ENCODE measurements around the gene CDK4. TPM values are rescaled to one million over a fixed set of nuclear protein-coding genes. Genes with fewer than 3 reads are reported as not detected.

CDK4 gene
- total and polyA plus RNA-seq, 2 of the 13 experiments (the other 11 are each of a cell fraction or from before 2014, with no cell fraction given): 191 to 209 TPM

- TF ChIP-seq WIZ (CRISPR knock-in tag; IDR thresholded peaks at IDR 0.05) (peak; percentile 24), SRSF1 (optimal IDR thresholded peaks at IDR 0.05; ENCODE audit: low read depth, low read length) (peak; percentile 85), SMC3 (IDR thresholded peaks at IDR 0.05; ENCODE audit: low read length) (no peak), ZNF225 (CRISPR knock-in tag; IDR thresholded peaks at IDR 0.05) (no peak), ZFP36L2 (CRISPR knock-in tag; IDR thresholded peaks at IDR 0.05) (no peak), NFIC (IDR thresholded peaks at IDR 0.05; ENCODE audit: low read length) (no peak), TEF (CRISPR knock-in tag; IDR thresholded peaks at IDR 0.05) (no peak), ZBTB4 (CRISPR knock-in tag; IDR thresholded peaks at IDR 0.05; ENCODE audit: borderline replicate concordance) (0 out of 2 replicates have a peak, but pooled peaks have one; percentile 31), XBP1 (CRISPR knock-in tag; IDR thresholded peaks at IDR 0.05) (no peak; the same call in 1 of the 2 replicates), HDAC6 (IDR thresholded peaks at IDR 0.05; ENCODE audit: low read depth, low read length) (no peak), MAZ (IDR thresholded peaks at IDR 0.05; ENCODE audit: borderline replicate concordance, low read depth, low read length) (peak; percentile 88), MAZ (CRISPR knock-in tag; IDR thresholded peaks at IDR 0.05; ENCODE audit: low read depth) (peak; percentile 87), ZNF281 (CRISPR knock-in tag; IDR thresholded peaks at IDR 0.05; ENCODE audit: borderline replicate concordance) (no peak), ZNF512B (CRISPR knock-in tag; IDR thresholded peaks at IDR 0.05; ENCODE audit: borderline replicate concordance) (0 out of 2 replicates have a peak, but pooled peaks have one; percentile 28), SNRNP70 (IDR thresholded peaks at IDR 0.05; ENCODE audit: low read depth, low read length) (no peak), ZC3H13 (CRISPR knock-in tag; IDR thresholded peaks at IDR 0.05) (peak; percentile 60; the same call in 1 of the 2 replicates), ZNF251 (CRISPR knock-in tag; IDR thresholded peaks at IDR 0.05) (no peak), ZBTB3 (CRISPR knock-in tag; IDR thresholded peaks at IDR 0.05; ENCODE audit: borderline replicate concordance, low read depth) (peak; percentile 91), IKZF1 (IDR thresholded peaks at IDR 0.05) (no peak), ZNF777 (CRISPR knock-in tag; IDR thresholded peaks at IDR 0.05) (no peak)
Measured at GRCh38 chr12:57771873-57772428, 19.8 kb upstream of the CDK4 start, which contains the start of gene METTL1 (continued).
